ENCODE data around the gene PHF19. TPM values are rescaled to one million over a fixed set of nuclear protein-coding genes. Genes with fewer than 3 reads are reported as not detected.

Gene PHF19
- total RNA-seq, 1 experiment from 2014 or later, result 39.0 TPM

- TF ChIP-seq OVOL2 (CRISPR knock-in tag; IDR thresholded peaks at IDR 0.05; ENCODE audit: borderline replicate concordance) (no peak), NR1H2 (CRISPR knock-in tag; IDR thresholded peaks at IDR 0.05) (no peak)
Observed at GRCh38 chr9:120918931-120919842, 42.2 kb upstream of the PHF19 start (continued).

- TF ChIP-seq, protein P1, sequence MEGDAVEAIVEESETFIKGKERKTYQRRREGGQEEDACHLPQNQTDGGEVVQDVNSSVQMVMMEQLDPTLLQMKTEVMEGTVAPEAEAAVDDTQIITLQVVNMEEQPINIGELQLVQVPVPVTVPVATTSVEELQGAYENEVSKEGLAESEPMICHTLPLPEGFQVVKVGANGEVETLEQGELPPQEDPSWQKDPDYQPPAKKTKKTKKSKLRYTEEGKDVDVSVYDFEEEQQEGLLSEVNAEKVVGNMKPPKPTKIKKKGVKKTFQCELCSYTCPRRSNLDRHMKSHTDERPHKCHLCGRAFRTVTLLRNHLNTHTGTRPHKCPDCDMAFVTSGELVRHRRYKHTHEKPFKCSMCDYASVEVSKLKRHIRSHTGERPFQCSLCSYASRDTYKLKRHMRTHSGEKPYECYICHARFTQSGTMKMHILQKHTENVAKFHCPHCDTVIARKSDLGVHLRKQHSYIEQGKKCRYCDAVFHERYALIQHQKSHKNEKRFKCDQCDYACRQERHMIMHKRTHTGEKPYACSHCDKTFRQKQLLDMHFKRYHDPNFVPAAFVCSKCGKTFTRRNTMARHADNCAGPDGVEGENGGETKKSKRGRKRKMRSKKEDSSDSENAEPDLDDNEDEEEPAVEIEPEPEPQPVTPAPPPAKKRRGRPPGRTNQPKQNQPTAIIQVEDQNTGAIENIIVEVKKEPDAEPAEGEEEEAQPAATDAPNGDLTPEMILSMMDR (IDR thresholded peaks at IDR 0.05), result no peak
- no peak for TF ChIP-seq TEAD1 (CRISPR knock-in tag; IDR thresholded peaks at IDR 0.05)
- no peak for TF ChIP-seq ETV6 (CRISPR knock-in tag; IDR thresholded peaks at IDR 0.05)
- TF ChIP-seq SMAD3 (CRISPR knock-in tag; IDR thresholded peaks at IDR 0.05; ENCODE audit: borderline replicate concordance), result no peak
- no peak for TF ChIP-seq GTF2I (CRISPR knock-in tag; conservative IDR thresholded peaks at IDR 0.05)
- TF ChIP-seq, protein P2, sequence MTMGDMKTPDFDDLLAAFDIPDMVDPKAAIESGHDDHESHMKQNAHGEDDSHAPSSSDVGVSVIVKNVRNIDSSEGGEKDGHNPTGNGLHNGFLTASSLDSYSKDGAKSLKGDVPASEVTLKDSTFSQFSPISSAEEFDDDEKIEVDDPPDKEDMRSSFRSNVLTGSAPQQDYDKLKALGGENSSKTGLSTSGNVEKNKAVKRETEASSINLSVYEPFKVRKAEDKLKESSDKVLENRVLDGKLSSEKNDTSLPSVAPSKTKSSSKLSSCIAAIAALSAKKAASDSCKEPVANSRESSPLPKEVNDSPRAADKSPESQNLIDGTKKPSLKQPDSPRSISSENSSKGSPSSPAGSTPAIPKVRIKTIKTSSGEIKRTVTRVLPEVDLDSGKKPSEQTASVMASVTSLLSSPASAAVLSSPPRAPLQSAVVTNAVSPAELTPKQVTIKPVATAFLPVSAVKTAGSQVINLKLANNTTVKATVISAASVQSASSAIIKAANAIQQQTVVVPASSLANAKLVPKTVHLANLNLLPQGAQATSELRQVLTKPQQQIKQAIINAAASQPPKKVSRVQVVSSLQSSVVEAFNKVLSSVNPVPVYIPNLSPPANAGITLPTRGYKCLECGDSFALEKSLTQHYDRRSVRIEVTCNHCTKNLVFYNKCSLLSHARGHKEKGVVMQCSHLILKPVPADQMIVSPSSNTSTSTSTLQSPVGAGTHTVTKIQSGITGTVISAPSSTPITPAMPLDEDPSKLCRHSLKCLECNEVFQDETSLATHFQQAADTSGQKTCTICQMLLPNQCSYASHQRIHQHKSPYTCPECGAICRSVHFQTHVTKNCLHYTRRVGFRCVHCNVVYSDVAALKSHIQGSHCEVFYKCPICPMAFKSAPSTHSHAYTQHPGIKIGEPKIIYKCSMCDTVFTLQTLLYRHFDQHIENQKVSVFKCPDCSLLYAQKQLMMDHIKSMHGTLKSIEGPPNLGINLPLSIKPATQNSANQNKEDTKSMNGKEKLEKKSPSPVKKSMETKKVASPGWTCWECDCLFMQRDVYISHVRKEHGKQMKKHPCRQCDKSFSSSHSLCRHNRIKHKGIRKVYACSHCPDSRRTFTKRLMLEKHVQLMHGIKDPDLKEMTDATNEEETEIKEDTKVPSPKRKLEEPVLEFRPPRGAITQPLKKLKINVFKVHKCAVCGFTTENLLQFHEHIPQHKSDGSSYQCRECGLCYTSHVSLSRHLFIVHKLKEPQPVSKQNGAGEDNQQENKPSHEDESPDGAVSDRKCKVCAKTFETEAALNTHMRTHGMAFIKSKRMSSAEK (CRISPR knock-in tag; IDR thresholded peaks at IDR 0.05; ENCODE audit: borderline replicate concordance), result no peak
- no peak for TF ChIP-seq SP1 (CRISPR knock-in tag; conservative IDR thresholded peaks at IDR 0.05)
- TF ChIP-seq CREB1 (CRISPR knock-in tag; IDR thresholded peaks at IDR 0.05), result no peak
- no peak for TF ChIP-seq MLX (CRISPR knock-in tag; IDR thresholded peaks at IDR 0.05)
- no peak for DNase-seq (ENCODE audit: low spot score)
- H3K36me3 Mint-ChIP-seq, result peaks cover 5% of the 10 kb centered on the region
- H3K9me3 Mint-ChIP-seq, result peaks cover 11% of the 10 kb centered on the region
- peaks cover 32% of the 10 kb centered on the region for H3K4me1 Mint-ChIP-seq
- H3K4me3 Mint-ChIP-seq, result no peak overlapping the region
- H3K27me3 Mint-ChIP-seq (ENCODE audit: low read depth), result no peaks in the 10 kb centered on the region; the same call in 1 of the 2 replicates
- ATAC-seq, result no peak
- no peak overlapping the region for H3K27ac Mint-ChIP-seq
- CTCF ChIA-PET, result no interaction called here
- POLR2A ChIA-PET, result no interaction called here
Observed at GRCh38 chr9:120917929-120918762, 41.2 kb upstream of the PHF19 start.

- no peak for ATAC-seq
- DNase-seq (ENCODE audit: low spot score), result no peak
- POLR2A ChIA-PET, result interaction anchor here (0.6 to 0.9 kb wide), 3 partner anchors 17 to 124 kb away, joined by 3 read pairs; partner anchors contain the start of gene FBXW2
- no peak overlapping the region for H3K27ac Mint-ChIP-seq
- H3K4me1 Mint-ChIP-seq, result peaks cover 41% of the 10 kb centered on the region
- peaks cover 5% of the 10 kb centered on the region for H3K36me3 Mint-ChIP-seq
- H3K27me3 Mint-ChIP-seq (ENCODE audit: low read depth), result no peaks in the 10 kb centered on the region; the same call in 1 of the 2 replicates
- H3K4me3 Mint-ChIP-seq, result no peak overlapping the region
- CTCF ChIA-PET, result interaction anchor here (0.6 to 1.8 kb wide), 12 partner anchors 9 to 161 kb away, joined by 3 to 12 read pairs (median 3); no protein-coding TSS in a partner anchor
- H3K9me3 Mint-ChIP-seq, result peaks cover 11% of the 10 kb centered on the region
- no peak for TF ChIP-seq ZNF219 (CRISPR knock-in tag; IDR thresholded peaks at IDR 0.05; ENCODE audit: borderline replicate concordance)
- no peak for TF ChIP-seq TP53 (CRISPR knock-in tag; IDR thresholded peaks at IDR 0.05)
- TF ChIP-seq SMAD3 (CRISPR knock-in tag; IDR thresholded peaks at IDR 0.05; ENCODE audit: borderline replicate concordance), result no peak
- TF ChIP-seq SOX15 (CRISPR knock-in tag; IDR thresholded peaks at IDR 0.05), result no peak
- no peak for TF ChIP-seq NFATC4 (CRISPR knock-in tag; IDR thresholded peaks at IDR 0.05)
- no peak for TF ChIP-seq ZNF396 (CRISPR knock-in tag; IDR thresholded peaks at IDR 0.05; ENCODE audit: borderline replicate concordance)
- no peak for TF ChIP-seq PRDM15 (CRISPR knock-in tag; IDR thresholded peaks at IDR 0.05)
- no peak for TF ChIP-seq GRHL2 (CRISPR knock-in tag; IDR thresholded peaks at IDR 0.05; ENCODE audit: insufficient replicate concordance, severe bottlenecking)
Observed at GRCh38 chr9:120916991-120917880, 40.2 kb upstream of the PHF19 start.
